Measurements from ENCODE around the gene FBXW7. TPM values are rescaled to one million over a fixed set of nuclear protein-coding genes. Genes with fewer than 3 reads are reported as not detected.
"Not testable (repeated sequence)": the region's sequence is repeated elsewhere in the genome, so short reads cannot be mapped to it uniquely, and the experiment has no call there.

The FBXW7 gene
- total RNA-seq, result 12.2 TPM

GRCh38 chr4:152535903-152536544, at the start of gene FBXW7:
FBXW7 (minus strand) TSS chr4:152536092; CDS start chr4:152411803, 124,289 bp downstream.
- ATAC-seq (peak; percentile 93), DNase-seq (ENCODE audit: low spot score) (peak; percentile 99)

DNA sequence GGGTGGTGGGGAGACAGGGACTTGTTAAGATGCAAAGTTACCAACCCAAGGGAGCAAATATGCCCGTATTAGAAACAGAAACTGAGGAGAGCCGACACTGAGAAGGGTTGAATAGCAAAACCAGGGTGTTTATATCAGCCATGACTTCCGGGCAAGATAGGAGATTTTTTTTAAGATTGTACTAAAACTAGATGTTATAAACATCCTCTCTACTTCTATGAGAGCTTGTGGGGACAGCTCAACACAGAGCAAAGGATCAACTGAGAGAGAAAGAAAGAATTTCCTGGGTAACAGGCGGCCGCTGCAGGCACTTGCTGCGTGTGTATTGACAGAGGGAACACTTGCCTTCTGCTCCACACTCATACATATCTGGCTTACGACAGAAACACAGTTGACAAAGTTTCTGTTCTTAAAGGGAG, 49.1 kb upstream of the FBXW7 start:
- DNase-seq (ENCODE audit: low spot score) (no peak), ATAC-seq (no peak)

DNA sequence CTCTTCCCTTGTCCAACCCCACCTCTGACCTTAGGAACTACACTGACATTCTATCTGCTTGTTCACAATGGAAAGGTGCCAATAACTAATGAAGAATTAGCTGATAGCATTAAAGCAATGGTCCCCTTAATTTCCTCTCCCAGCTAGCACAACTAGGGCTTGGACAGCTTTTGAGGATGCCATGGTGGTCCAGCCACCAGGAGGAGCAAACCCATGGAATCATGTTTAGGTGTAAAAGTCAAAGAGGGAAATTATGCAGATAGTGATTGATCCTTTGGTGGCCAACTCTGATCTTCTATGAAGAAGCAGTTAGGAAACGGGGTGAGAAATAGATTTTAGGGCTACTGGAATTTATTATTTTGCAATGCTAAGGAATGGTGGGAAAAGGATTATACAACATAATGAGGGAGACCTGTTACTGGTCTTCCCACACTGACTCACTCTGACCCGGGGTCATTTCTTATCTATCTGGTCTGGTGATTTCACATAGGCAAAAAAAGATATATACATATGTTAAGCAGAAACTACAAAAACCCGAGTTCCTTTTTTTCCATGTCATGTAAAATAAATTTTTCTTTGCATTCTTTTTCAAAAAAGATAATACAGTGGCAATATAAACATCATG, 45.8 kb upstream of the FBXW7 start:
- no peak for DNase-seq (ENCODE audit: low spot score)

GRCh38 chr4:152579916-152580315, 44.0 kb upstream of the FBXW7 start:
- no peak for ATAC-seq

More for the DNA sequence above, 45.8 kb upstream of the FBXW7 start:
- no peak for ATAC-seq

DNA sequence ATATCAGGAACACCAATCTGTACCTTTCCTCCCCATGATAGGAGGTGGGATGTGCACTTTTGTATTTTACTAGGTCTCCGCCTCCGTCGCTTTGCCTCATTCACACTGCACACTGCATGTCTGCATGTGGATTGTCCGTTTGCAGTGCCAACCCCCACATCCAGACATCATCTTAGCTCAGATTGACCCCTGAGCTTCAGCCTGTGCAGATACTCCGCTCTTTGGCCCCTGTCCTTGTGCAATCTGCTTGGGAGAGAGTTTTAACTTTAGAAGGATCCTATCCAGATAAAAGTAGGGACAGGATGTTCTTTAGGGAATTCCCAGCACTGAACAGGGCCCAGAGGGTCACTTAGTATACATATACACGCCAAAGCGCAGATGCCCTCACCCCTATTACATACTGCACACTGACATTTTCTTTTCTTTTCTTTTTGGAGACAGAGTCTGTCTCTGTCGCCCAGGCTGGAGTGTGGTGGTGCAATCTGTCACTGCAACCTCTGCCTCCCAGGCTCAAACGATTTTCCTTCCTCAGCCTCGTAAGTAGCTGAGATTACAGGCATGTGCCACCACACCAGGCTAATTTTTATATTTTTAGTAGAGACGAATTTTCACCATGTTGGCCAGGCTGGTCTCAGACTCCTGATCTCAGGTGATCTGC, 43.3 kb upstream of the FBXW7 start:
- DNase-seq (ENCODE audit: low spot score), result peak; percentile 52
- ATAC-seq, result peak; percentile 92

More at GRCh38 chr4:152579916-152580315, 44.0 kb upstream of the FBXW7 start:
- DNase-seq (ENCODE audit: low spot score), result no peak

DNA sequence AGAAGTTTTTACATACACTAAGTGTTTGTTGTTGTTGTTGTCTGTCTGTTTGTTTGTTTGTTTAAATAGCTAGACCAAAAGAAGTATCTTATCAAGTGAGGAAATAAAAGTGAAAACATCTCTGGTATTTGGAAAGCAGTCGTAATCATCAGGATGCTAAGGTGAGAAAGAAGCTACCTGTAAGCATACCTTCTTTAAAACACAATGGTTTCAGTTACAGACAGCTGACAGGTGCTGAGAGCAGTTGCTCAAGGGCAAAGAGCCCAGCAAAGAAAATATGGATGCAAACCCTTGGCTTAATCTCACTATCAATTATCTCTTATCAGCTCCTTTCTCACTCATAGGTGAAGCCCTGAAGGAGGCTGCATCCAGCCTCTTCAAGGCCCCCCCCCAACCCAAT, 42.8 kb upstream of the FBXW7 start:
- DNase-seq (ENCODE audit: low spot score) (no peak), ATAC-seq (peak; percentile 18)

GRCh38 chr4:152577708-152578396, 42.0 kb upstream of the FBXW7 start:
- ATAC-seq (no peak), DNase-seq (ENCODE audit: low spot score) (no peak)

DNA sequence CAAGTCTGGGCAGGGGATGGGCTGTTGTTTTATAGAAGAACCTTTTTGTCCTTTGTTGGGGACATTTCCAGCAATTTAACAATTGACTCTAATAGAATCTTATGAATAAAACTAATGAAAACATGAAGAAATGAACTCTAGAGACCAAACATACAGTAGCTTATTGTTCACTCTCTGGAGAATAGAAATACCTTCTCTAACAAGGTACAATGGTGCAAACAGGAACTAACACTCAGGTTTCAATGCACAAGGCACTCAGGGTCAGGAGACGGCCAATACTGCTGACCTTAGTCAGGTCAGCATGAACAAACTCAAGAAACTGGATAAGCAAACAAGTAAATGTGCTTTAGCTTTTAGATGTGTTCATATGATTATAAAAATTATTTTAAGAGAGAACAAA, 39.6 kb upstream of the FBXW7 start:
- ATAC-seq (no peak), DNase-seq (ENCODE audit: low spot score) (no peak)

DNA sequence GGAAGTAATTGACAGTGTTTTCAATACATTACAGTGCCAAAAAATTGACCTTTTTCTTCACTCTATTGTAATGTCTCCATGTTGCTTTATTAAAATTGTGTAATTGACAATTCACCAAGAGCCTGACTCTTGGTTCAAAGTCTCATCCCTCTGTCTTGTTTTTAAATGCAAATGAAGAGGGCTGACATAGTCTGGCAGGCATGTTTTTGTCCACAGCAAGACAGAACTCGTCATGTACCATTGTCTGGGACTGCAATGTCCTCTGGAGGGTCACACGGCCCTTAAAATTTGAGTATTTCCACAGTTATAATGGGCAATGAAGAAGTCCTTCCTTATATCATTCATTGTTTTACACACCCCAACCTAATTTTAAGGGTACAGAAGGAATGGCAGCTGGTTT, 38.0 kb upstream of the FBXW7 start:
- ATAC-seq (no peak), DNase-seq (ENCODE audit: low spot score) (no peak)

DNA sequence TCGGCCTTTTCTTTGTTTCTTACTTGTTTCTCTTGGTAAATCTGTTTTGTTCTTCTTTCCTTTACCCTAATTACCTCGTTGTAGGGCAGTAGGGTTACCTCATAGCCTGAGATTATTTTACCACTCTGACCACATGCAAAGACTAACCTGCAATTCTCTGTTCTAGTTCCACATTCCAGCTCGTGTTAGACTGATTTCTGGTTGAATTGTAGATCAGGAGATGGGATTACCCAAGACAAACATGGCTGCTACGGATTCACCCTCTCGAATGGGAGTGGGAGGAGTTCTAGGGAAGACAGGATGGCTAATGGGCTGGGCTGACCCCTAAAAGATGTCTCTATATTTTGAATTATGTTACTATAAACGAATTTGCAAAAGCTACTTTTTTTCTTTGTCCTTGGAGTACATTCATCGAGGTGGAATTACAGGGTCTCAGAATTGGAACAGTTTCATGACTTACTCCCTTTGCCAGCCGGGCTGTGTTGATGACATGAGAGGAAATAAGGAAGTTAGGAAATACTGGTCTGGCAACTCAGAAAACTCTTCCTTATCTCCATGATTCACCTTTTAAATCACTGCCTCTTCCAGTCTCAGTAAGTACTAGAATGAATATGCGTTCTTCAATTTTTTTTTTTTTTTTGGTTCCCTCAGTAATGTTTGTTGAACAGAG, 36.7 kb upstream of the FBXW7 start:
- DNase-seq (ENCODE audit: low spot score), result no peak

DNA sequence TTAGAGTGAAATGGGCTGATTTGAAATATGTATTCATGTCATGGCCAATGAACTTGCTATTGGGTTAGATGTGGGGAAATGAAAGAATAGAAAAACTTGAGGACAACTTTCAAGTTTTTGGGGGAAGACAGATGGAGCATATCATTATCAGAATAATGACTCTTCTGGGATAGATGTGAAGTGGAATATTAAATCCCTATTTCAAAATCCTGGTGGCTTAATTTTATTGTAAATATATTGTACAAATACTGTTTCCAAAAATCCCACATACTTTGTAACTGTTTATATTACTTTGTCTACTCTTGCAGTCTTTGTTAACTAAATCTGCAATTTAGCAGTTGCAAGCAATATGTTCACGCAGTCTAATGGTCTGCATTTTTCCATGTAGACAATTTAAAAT, 35.9 kb upstream of the FBXW7 start:
- no peak for ATAC-seq
- DNase-seq (ENCODE audit: low spot score), result no peak

More for the DNA sequence above, 36.7 kb upstream of the FBXW7 start:
- ATAC-seq, result no peak

- no peak for DNase-seq (ENCODE audit: low spot score)
Observed at GRCh38 chr4:152571296-152571695, 35.4 kb upstream of the FBXW7 start.

GRCh38 chr4:152565333-152565732, 29.4 kb upstream of the FBXW7 start:
- no peak for DNase-seq (ENCODE audit: low spot score)
- no peak for ATAC-seq

More at GRCh38 chr4:152571296-152571695, 35.4 kb upstream of the FBXW7 start:
- ATAC-seq, result no peak

DNA sequence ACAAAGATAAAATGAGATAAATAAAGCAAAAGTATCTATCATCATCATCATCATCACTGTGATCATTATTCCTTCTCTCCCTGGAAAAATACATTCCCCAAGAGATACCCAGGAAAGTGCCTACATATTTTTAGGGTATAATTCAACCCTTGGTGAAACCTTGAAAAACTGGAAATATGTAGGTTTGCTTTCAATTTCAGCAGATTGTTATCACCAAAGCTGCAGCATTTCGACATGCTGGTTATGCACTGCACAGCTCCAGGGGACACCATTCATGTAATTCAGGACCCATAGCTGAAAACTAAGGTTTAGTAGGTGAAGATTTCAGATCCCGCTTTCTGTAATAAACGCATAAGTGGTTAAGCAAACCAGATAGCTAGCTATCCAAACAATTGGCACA, 28.4 kb upstream of the FBXW7 start:
- ATAC-seq, result no peak
- no peak for DNase-seq (ENCODE audit: low spot score)

- ATAC-seq (no peak), DNase-seq (ENCODE audit: low spot score) (no peak)
Observed at GRCh38 chr4:152563209-152563608, 27.3 kb upstream of the FBXW7 start.

GRCh38 chr4:152559641-152560040, 23.7 kb upstream of the FBXW7 start:
- no peak for DNase-seq (ENCODE audit: low spot score)
- no peak for ATAC-seq

DNA sequence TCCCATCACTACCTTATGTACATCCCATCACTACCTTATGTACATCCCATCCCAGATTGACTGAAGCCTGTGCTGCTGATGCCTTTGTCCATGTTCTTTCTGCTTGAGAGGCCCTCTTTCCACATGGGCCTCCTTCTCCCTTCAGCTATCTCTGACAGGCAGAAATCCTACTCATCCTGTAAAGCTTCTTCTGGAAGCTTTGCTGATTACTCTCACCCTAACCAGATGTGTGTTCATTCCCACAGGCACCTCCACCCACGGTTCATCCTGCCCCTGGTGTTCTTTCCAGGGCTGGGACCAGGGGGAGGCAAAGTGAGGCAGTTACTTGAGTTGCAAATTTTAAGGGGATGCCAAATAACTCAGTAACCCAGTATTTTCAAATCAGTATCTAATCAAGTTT, 22.5 kb upstream of the FBXW7 start:
- ATAC-seq, result no peak
- DNase-seq (ENCODE audit: low spot score), result no peak

DNA sequence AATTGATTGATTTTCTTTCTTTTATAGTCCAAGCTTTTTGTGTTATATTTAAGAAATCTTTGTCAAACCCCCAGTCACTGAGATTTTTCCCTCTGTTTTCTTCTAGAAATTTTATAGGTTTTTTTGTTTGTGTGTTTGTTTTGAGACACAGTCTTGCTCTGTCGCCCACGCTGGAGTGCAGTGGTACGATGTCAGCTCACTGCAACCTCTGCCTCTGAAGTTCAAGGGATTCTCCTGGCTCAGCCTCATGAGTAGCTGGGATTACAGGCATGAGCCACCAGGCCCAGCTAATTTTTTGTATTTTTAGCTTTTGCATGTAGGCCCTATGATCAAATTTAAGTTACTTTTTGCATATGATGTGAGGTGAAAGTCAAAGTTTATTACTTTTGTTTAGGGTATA, 20.9 kb upstream of the FBXW7 start:
- ATAC-seq (no peak), DNase-seq (ENCODE audit: low spot score) (no peak)

DNA sequence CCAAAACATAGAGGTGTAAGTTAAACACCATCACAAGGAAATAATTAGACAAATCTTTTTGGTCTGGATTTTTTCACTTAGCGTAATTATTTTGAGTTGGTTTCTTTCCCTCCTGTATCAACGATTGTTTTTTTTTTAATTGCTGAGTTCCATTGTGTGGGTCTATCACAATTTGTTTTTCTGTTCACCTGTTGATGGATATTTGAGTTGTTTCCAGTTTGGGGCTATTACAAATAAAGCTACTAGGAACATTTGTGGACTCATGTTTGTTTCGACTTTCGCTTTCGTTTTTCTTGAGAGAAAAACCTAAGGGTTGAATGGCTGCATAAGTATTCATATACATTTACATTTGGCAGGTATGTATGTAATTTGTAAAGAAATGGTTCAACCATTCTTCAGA, 20.4 kb upstream of the FBXW7 start:
- DNase-seq (ENCODE audit: low spot score) (no peak), ATAC-seq (peak; percentile 46)

DNA sequence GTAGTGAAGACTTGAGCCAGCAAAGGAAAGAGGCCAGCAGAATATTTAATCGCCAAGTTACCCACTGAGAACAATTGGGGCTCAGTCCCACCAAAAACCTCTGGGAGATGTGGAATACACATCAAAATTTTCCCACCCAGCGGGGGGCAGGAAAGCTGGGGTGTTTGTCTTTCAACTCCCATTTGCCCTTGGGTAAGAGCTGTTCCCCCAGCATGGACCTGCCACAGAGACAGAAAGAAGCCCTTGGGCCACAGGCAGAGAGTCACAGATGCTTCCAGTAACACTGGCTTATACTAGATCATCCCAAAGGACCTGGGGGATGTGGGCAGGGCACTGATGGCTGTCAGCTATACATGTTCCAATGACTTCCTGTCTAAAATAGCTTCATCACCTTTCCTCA, 18.9 kb upstream of the FBXW7 start:
- DNase-seq (ENCODE audit: low spot score), result no peak
- no peak for ATAC-seq

DNA sequence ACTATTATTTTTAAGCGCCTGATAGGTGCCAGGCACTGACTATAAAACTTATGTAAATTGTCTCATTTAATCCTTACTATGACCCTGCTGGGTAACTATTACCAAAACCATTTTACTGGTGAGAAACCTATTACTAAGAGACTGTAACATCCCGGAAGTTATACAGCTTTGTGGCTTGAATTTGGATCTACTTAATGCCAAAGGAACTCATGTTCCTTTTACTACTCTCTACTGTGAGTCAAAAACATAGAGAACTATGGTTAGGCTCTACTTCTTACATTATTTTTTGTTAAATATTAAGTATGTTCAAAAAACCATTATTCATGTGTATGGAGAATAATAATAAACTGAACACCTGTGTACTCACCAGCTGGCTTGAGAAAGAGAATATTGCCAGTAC, 14.8 kb upstream of the FBXW7 start:
- not testable (repeated sequence) for ATAC-seq; DNase-seq (ENCODE audit: low spot score)
